Measurements from ENCODE around the gene GNMT.

The GNMT gene

GRCh38 chr6:42971746-42972327 lies 11.3 kb downstream of the GNMT start:
- Histone ChIP-seq H3K27me3 (ENCODE audit: low read length) (no peaks in the 10 kb centered on the region), H3K4me3 (ENCODE audit: insufficient read depth, low read length, poor library complexity, severe bottlenecking) (no peak overlapping the region), H3K36me3 (ENCODE audit: low read length) (peaks cover 4% of the 10 kb centered on the region; the same call in 1 of the 2 replicates), H4K20me1 (ENCODE audit: low read depth, low read length) (no peaks in the 10 kb centered on the region), H3F3A (ENCODE audit: insufficient read depth) (peaks cover 10% of the 10 kb centered on the region; the same call in 1 of the 2 replicates), H3K79me2 (ENCODE audit: insufficient read depth, low read length) (peaks cover 18% of the 10 kb centered on the region), H3K9me2 (replicated peaks; ENCODE audit: insufficient read depth, low read length) (no peaks in the 10 kb centered on the region), H2AFZ (ENCODE audit: low read depth, low read length, severe bottlenecking) (no peak overlapping the region), H3K27ac (ENCODE audit: low read depth, low read length) (no peak overlapping the region), H3K9ac (ENCODE audit: low read length) (no peak overlapping the region), H3K9me3 (ENCODE audit: insufficient read depth, low read length) (no peaks in the 10 kb centered on the region), H3K4me2 (ENCODE audit: low read depth, low read length, poor library complexity, severe bottlenecking) (no peak overlapping the region)
- TF ChIP-seq CTCF (IDR thresholded peaks at IDR 0.05; ENCODE audit: insufficient read depth, low read length, poor library complexity, severe bottlenecking) (no peak), EZH2phosphoT487 (conservative IDR thresholded peaks at IDR 0.05; ENCODE audit: low read length) (no peak)

GRCh38 chr6:42973926-42974325 lies 13.4 kb downstream of the GNMT start:
- Histone ChIP-seq H3K27ac (ENCODE audit: low read depth, low read length) (no peak overlapping the region), H3K9ac (ENCODE audit: low read length) (no peak overlapping the region), H3K27me3 (ENCODE audit: low read length) (no peaks in the 10 kb centered on the region), H3K9me2 (replicated peaks; ENCODE audit: insufficient read depth, low read length) (no peaks in the 10 kb centered on the region), H3K9me3 (ENCODE audit: insufficient read depth, low read length) (no peaks in the 10 kb centered on the region), H2AFZ (ENCODE audit: low read depth, low read length, severe bottlenecking) (no peak overlapping the region), H3K79me2 (ENCODE audit: insufficient read depth, low read length) (peaks cover 38% of the 10 kb centered on the region), H3F3A (ENCODE audit: insufficient read depth) (peaks cover 11% of the 10 kb centered on the region; the same call in 1 of the 2 replicates), H4K20me1 (ENCODE audit: low read depth, low read length) (no peaks in the 10 kb centered on the region), H3K4me3 (ENCODE audit: insufficient read depth, low read length, poor library complexity, severe bottlenecking) (no peak overlapping the region), H3K36me3 (ENCODE audit: low read length) (peaks cover 5% of the 10 kb centered on the region; the same call in 1 of the 2 replicates), H3K4me2 (ENCODE audit: low read depth, low read length, poor library complexity, severe bottlenecking) (no peak overlapping the region)
- TF ChIP-seq EZH2phosphoT487 (conservative IDR thresholded peaks at IDR 0.05; ENCODE audit: low read length) (no peak), CTCF (IDR thresholded peaks at IDR 0.05; ENCODE audit: insufficient read depth, low read length, poor library complexity, severe bottlenecking) (no peak)

GRCh38 chr6:42974919-42975505 lies 14.5 kb downstream of the GNMT start:
- Histone ChIP-seq H3K36me3 (ENCODE audit: low read length) (peaks cover 5% of the 10 kb centered on the region; the same call in 1 of the 2 replicates), H4K20me1 (ENCODE audit: low read depth, low read length) (no peaks in the 10 kb centered on the region), H3K9me3 (ENCODE audit: insufficient read depth, low read length) (no peaks in the 10 kb centered on the region), H3K4me2 (ENCODE audit: low read depth, low read length, poor library complexity, severe bottlenecking) (no peak overlapping the region), H3F3A (ENCODE audit: insufficient read depth) (peaks cover 11% of the 10 kb centered on the region; the same call in 1 of the 2 replicates), H2AFZ (ENCODE audit: low read depth, low read length, severe bottlenecking) (no peak overlapping the region), H3K9ac (ENCODE audit: low read length) (no peak overlapping the region), H3K9me2 (replicated peaks; ENCODE audit: insufficient read depth, low read length) (no peaks in the 10 kb centered on the region), H3K4me3 (ENCODE audit: insufficient read depth, low read length, poor library complexity, severe bottlenecking) (no peak overlapping the region), H3K27me3 (ENCODE audit: low read length) (no peaks in the 10 kb centered on the region), H3K27ac (ENCODE audit: low read depth, low read length) (no peak overlapping the region), H3K79me2 (ENCODE audit: insufficient read depth, low read length) (peaks cover 38% of the 10 kb centered on the region)
- TF ChIP-seq EZH2phosphoT487 (conservative IDR thresholded peaks at IDR 0.05; ENCODE audit: low read length) (no peak), CTCF (IDR thresholded peaks at IDR 0.05; ENCODE audit: insufficient read depth, low read length, poor library complexity, severe bottlenecking) (no peak)
